Endodermal cell (in vitro differentiated cells): ENCODE results near the gene IPCEF1. TPM values are rescaled to one million over a fixed set of nuclear protein-coding genes. Genes with fewer than 3 reads are reported as not detected.

Experiments
- DNase-seq: peaks from one replicate; pipeline ENCODE4 v3.0.0-alpha.2; 2017
- H3K27ac ChIP-seq: 2 replicates; pipeline ENCODE4 v1.5.1; 2013; ENCODE audit warnings: mild to moderate bottlenecking, low read depth, low read length, moderate library complexity
- H3K27me3 ChIP-seq: 2 replicates; pipeline ENCODE4 v1.6.1; 2013; ENCODE audit warnings: mild to moderate bottlenecking, low read length, moderate library complexity; ENCODE audit not compliant: insufficient read depth, control insufficient read depth, poor library complexity, severe bottlenecking
- H3K36me3 ChIP-seq: 2 replicates; pipeline ENCODE4 v1.7.0; 2013; ENCODE audit warnings: mild to moderate bottlenecking, low read length, moderate library complexity; ENCODE audit not compliant: control insufficient read depth, insufficient read depth
- H3K4me1 ChIP-seq: one replicate; pipeline ENCODE4 v1.7.0; 2013; ENCODE audit warnings: low read length; ENCODE audit not compliant: control insufficient read depth, insufficient read depth
- H3K4me3 ChIP-seq: 2 replicates; pipeline ENCODE4 v1.5.1; 2013; ENCODE audit warnings: mild to moderate bottlenecking, low read length, moderate library complexity
- H3K9ac ChIP-seq: 2 replicates; pipeline ENCODE4 v1.6.1; 2013; ENCODE audit warnings: mild to moderate bottlenecking, low read length, moderate library complexity; ENCODE audit not compliant: poor library complexity, severe bottlenecking; ENCODE audit errors: extremely low read depth
- H3K9me3 ChIP-seq: 2 replicates; pipeline ENCODE4 v1.6.1; 2013; ENCODE audit warnings: mild to moderate bottlenecking, low read length, moderate library complexity; ENCODE audit not compliant: control insufficient read depth
- H3K27ac Mint-ChIP-seq: 2 replicates; pipeline ENCODE4 v1.8.0; 2020; ENCODE audit warnings: mixed read lengths
- H3K27me3 Mint-ChIP-seq: 2 replicates; pipeline ENCODE4 v1.8.0; 2021; ENCODE audit warnings: mild to moderate bottlenecking, mixed read lengths; ENCODE audit not compliant: insufficient read depth
- H3K36me3 Mint-ChIP-seq: 2 replicates; pipeline ENCODE4 v1.8.0; 2020; ENCODE audit warnings: low read depth, mixed read lengths
- H3K4me1 Mint-ChIP-seq: 2 replicates; pipeline ENCODE4 v1.8.0; 2020; ENCODE audit warnings: mixed read lengths
- H3K4me3 Mint-ChIP-seq: 2 replicates; pipeline ENCODE4 v1.8.0; 2020; ENCODE audit warnings: mild to moderate bottlenecking, moderate library complexity, mixed read lengths
- H3K9me3 Mint-ChIP-seq: 2 replicates; pipeline ENCODE4 v1.8.0; 2020; ENCODE audit warnings: mild to moderate bottlenecking, mixed read lengths
- CTCF ChIP-seq: fragments of 200-600 bp; sonication (generic); conservative IDR thresholded peaks from 2 replicates; pipeline ENCODE4 v1.5.0; 2021; ENCODE audit warnings: antibody characterized with exemption, mild to moderate bottlenecking
- WGBS, 2 experiments: methylation state at CpG; one replicate each; pipeline versions ENCODE4 v1.1.5 to v1.1.7; 2013; ENCODE audit warnings: missing lambda C conversion rate in 2 of 2, mixed read lengths in 1 of 2; ENCODE audit not compliant: insufficient coverage in 1 of 2, insufficient read length in 1 of 2; 5-methylcytosine and 5-hydroxymethylcytosine counted together
- total RNA-seq, 2 donors: library from RNA; stranded (reverse); fragmentation: NEBNext Ultra II Directional in 1 of 2; extraction: Animal tissue kit (Norgen Biotek cat#: 25700) in 1 of 2; gene quantifications; 2 replicates in 1 of 2; 3 replicates in 1 of 2; pipeline ENCODE4 v1.2.1, GENCODE V29; 2021

The IPCEF1 gene
- total RNA-seq, 2 donors from 2014 or later, result 2.2 to 2.8 TPM

- Mint-ChIP-seq H3K27ac (no peak overlapping the region), H3K27me3 (no peaks in the 10 kb centered on the region), H3K4me1 (peaks cover 11% of the 10 kb centered on the region), H3K4me3 (no peak overlapping the region), H3K36me3 (no peaks in the 10 kb centered on the region), H3K9me3 (peaks cover 13% of the 10 kb centered on the region)
- WGBS, 2 experiments, result 80 to 90% methylated on average over 1 to 3 of the region's 3 CpGs
- TF ChIP-seq CTCF, result no peak
- H3K4me1 ChIP-seq, result peaks cover 3% of the 10 kb centered on the region
- no peak overlapping the region for H3K27ac ChIP-seq
- no peaks in the 10 kb centered on the region for H3K36me3 ChIP-seq
- no peak for DNase-seq
- peaks cover 7% of the 10 kb centered on the region for H3K9me3 ChIP-seq
- no peak overlapping the region for H3K9ac ChIP-seq
- no peak overlapping the region for H3K4me3 ChIP-seq
- no peaks in the 10 kb centered on the region for H3K27me3 ChIP-seq
Measured at GRCh38 chr6:154252678-154253077, 103.9 kb downstream of the IPCEF1 start.

- H3K27me3 ChIP-seq, result no peaks in the 10 kb centered on the region
- H3K36me3 ChIP-seq, result no peaks in the 10 kb centered on the region
- H3K4me1 ChIP-seq, result peaks cover 6% of the 10 kb centered on the region
- no peak for TF ChIP-seq CTCF
- Mint-ChIP-seq H3K27ac (no peak overlapping the region), H3K4me3 (no peak overlapping the region), H3K36me3 (no peaks in the 10 kb centered on the region), H3K4me1 (peaks cover 24% of the 10 kb centered on the region), H3K9me3 (peaks cover 13% of the 10 kb centered on the region), H3K27me3 (no peaks in the 10 kb centered on the region)
- no peak overlapping the region for H3K9ac ChIP-seq
- no peak for DNase-seq
- 95 to 100% methylated on average over 2 to 4 of the region's 4 CpGs for WGBS, 2 experiments
- H3K9me3 ChIP-seq, result peaks cover 7% of the 10 kb centered on the region
- no peak overlapping the region for H3K27ac ChIP-seq
- H3K4me3 ChIP-seq, result no peak overlapping the region
Measured at GRCh38 chr6:154251116-154251515, 105.5 kb downstream of the IPCEF1 start.

- Histone ChIP-seq H3K9me3 (no peaks in the 10 kb centered on the region), H3K36me3 (no peaks in the 10 kb centered on the region), H3K27ac (no peak overlapping the region), H3K4me3 (no peak overlapping the region), H3K9ac (no peak overlapping the region), H3K27me3 (no peaks in the 10 kb centered on the region), H3K4me1 (peaks cover 9% of the 10 kb centered on the region)
- Mint-ChIP-seq H3K4me3 (no peak overlapping the region), H3K36me3 (no peaks in the 10 kb centered on the region), H3K4me1 (peaks cover 36% of the 10 kb centered on the region), H3K27me3 (no peaks in the 10 kb centered on the region), H3K27ac (no peak overlapping the region), H3K9me3 (peaks cover 3% of the 10 kb centered on the region)
- DNase-seq, result no peak
- 92 to 100% methylated on average over 3 to 8 of the region's 8 CpGs for WGBS, 2 experiments
- no peak for TF ChIP-seq CTCF
Measured at GRCh38 chr6:154249499-154250298, 106.9 kb downstream of the IPCEF1 start.
